ENCODE measurements around the gene LAMA5.

The LAMA5 gene

DNA sequence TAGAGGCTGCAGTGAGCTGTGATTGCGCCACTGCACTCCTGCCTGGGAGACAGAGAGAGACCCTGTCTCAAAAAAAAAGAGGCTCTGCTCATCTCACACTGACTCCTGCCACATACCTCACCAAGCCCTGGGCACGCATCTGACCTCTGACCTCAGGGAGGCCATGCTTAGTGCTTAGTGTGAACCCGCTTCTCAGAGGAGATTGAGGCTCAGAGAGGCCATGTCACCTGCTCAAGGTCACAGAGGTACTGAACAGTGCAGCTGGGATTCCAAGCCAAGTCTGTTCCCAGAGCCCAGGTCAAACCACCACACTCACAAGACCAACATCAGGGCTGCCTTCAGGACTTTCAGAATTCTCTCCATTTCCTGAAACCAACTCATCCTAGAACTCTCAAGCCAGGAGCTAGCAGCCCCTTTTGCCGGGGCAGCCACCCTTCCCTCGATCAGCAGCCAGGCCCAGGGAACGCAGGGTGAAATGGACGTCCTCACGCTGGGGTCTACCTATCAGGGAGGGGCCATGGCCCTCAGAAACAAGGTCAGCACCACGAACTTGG lies 37.1 kb upstream of the LAMA5 start:
- in situ Hi-C loops (cut with HindIII; ENCODE audit: low sequenced_read_pairs): no loop called here

- in situ Hi-C loops (cut with HindIII; ENCODE audit: low sequenced_read_pairs): no loop called here
Observed at GRCh38 chr20:62403331-62403730, 36.2 kb upstream of the LAMA5 start.

DNA sequence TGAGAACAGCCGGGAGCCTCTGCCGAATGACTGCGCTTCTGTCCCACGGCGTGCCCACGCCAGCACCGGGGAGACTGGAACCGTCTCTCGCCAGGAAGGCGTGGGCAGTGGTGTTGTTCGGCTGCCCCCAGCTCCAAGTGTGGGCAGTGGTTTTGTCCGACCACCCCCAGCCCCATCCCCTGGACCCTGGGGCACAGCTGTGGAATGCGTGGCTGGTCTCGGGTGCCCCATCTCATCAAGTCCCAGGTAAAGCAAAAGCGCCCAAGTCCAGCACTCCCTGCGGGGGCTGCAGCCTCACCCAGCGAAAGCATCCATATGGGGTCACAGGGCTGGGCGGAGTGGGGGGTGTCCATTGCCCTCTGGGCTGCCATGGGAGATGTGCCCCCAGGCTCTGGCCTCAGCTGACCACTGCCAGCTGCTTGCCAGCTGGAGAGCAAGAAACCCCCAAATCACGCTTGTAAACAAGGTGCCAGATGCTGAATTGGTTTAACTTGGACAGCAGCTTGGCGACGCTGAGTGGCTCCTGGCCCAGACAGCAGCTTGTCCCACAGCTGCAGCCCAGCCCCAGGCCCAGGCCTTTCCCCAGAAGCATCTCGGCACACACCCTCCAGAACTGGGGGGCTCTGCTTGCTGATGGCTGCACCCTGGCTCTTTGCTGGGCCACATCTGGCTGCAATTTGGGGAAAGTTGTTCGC lies 35.5 kb upstream of the LAMA5 start:
- in situ Hi-C loops (cut with HindIII; ENCODE audit: low sequenced_read_pairs): no loop called here

GRCh38 chr20:62401331-62401779 lies 34.2 kb upstream of the LAMA5 start:
- in situ Hi-C loops (cut with HindIII; ENCODE audit: low sequenced_read_pairs): no loop called here

- in situ Hi-C loops (cut with HindIII; ENCODE audit: low sequenced_read_pairs): no loop called here
Observed at GRCh38 chr20:62400541-62400940, 33.4 kb upstream of the LAMA5 start.

DNA sequence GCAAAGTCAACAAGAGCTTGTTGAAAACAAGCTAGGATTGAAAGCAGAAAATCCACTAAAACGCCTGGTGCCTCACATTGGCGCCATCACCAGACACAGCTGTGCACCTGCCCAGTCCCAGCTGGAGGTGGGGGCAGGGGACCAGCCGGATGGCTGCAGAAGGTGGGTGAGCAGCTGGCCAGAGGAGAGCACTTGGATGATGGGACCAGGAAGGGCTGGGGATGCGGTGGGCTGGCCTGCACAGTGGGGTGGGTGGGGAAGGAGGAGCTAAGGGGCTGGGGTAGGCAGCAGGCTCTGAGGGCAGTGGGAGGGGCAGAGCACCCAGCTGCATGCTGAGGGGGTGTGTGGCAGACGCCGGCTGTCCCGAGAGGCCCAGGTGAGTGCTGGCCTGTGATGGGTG lies 32.9 kb upstream of the LAMA5 start:
- in situ Hi-C loops (cut with HindIII; ENCODE audit: low sequenced_read_pairs): no loop called here

GRCh38 chr20:62398120-62398821 lies 31.2 kb upstream of the LAMA5 start:
- in situ Hi-C loops (cut with HindIII; ENCODE audit: low sequenced_read_pairs): no loop called here

DNA sequence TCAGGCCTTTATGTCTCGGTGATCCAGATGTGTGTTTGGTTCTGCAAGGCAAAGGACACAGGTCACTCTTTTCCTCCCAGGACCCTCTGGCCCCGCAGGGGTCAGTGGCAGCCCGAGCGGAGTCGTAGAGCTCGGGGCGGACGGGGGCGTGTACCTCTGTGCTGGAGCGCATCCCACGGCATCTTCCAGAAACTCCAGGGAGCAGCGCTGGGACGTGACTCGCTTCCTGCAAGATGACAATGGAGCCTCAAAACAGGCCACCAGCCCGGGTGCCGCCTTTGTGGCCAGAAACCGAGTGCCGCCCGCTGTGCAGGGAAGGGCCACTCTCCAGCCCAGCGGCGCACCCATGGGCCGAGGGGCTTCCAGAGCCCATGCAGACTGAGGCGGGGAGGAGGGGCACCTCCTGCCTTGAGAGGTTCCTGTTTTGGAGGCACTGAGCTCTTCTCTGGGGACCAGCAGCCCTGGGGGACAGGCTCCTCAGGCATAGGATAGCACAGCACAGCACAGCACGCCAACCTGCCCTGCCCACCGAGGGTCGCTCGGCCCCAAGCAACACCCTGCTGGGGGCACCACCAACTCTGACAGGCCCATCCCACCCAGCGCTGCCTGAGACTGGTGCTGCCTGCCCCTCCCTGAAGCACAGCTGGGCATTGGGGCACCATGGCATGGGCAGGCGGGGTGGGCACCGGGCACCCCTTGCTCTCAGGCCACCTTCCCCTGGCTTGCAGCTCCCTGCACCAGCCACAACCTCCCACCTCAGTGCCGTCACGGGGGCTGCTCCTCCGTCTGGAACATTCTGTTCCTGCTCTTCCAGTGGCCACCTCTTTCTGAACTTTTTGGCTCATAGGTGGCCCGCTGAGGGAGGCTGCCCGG lies 29.5 kb upstream of the LAMA5 start:
- in situ Hi-C loops (cut with HindIII; ENCODE audit: low sequenced_read_pairs): no loop called here

DNA sequence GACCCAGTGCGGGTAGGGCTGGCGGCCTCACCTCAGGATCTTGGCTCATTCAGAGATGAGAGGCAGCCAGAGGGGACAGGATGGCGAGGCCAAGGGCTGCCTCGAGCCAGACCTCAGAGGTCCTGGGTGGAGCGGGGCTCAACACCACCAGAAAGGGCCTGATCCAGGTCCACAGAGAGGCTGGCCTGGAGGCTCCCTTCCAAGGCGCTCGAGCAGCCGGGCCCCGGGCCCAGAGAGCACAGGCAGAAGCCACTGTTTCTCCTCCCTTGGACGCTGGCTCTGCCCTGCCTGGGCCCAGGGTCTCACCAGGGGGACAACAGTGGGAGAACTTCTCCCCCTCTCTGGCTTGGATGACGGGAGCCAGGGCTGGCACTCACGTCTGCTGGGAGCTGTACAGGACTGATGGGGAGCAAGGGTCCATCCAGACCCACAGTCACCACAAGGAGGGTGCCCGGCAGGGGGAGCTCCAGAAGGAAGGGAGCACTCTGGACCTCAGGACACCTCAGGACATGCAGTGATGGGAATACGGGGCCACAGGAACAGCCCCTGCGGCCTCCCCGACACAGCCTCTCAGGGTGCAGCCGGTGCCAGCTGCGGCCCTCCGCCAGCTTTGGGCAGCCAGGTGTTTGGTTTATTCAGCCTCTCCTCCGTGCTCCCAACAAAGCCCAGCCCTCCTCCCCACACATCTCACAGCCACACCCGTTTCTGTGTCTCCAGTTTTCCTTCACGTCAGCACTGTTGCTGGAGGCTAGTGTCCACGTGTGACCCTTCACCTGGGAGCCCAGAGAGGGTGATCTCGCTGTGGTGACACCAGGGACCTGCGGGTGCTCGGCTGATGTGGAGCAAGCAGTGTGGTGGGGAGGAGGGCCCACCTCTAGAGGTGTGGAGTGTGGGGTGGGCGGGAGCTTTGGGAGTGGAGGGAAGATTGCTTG lies 28.5 kb upstream of the LAMA5 start:
- in situ Hi-C loops (cut with HindIII; ENCODE audit: low sequenced_read_pairs): no loop called here

GRCh38 chr20:62394248-62395245 lies 27.4 kb upstream of the LAMA5 start:
- in situ Hi-C loops (cut with HindIII; ENCODE audit: low sequenced_read_pairs): no loop called here

- in situ Hi-C loops (cut with HindIII; ENCODE audit: low sequenced_read_pairs): no loop called here
Observed at GRCh38 chr20:62393830-62394229, 26.7 kb upstream of the LAMA5 start.

DNA sequence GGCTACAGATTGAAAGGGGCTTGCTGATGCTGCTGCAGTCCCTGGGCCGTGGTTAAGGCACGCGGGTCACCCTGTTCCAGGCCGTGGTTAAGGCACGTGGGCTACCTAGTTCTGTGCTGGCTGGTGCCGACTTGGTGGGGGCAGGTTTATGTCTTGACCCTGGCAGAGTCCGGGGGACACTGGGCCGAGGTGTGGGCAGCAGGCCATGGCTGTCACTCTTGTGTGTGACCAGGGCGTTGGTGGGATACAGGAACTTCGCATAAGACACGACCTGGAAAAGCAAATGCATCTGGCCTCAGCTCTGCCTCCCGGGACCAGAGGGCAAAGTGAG lies 26.2 kb upstream of the LAMA5 start:
- in situ Hi-C loops (cut with HindIII; ENCODE audit: low sequenced_read_pairs): no loop called here

GRCh38 chr20:62392621-62393334 lies 25.7 kb upstream of the LAMA5 start:
- in situ Hi-C loops (cut with HindIII; ENCODE audit: low sequenced_read_pairs): no loop called here

- in situ Hi-C loops (cut with HindIII; ENCODE audit: low sequenced_read_pairs): no loop called here
Observed at GRCh38 chr20:62392077-62392418, 24.9 kb upstream of the LAMA5 start.

DNA sequence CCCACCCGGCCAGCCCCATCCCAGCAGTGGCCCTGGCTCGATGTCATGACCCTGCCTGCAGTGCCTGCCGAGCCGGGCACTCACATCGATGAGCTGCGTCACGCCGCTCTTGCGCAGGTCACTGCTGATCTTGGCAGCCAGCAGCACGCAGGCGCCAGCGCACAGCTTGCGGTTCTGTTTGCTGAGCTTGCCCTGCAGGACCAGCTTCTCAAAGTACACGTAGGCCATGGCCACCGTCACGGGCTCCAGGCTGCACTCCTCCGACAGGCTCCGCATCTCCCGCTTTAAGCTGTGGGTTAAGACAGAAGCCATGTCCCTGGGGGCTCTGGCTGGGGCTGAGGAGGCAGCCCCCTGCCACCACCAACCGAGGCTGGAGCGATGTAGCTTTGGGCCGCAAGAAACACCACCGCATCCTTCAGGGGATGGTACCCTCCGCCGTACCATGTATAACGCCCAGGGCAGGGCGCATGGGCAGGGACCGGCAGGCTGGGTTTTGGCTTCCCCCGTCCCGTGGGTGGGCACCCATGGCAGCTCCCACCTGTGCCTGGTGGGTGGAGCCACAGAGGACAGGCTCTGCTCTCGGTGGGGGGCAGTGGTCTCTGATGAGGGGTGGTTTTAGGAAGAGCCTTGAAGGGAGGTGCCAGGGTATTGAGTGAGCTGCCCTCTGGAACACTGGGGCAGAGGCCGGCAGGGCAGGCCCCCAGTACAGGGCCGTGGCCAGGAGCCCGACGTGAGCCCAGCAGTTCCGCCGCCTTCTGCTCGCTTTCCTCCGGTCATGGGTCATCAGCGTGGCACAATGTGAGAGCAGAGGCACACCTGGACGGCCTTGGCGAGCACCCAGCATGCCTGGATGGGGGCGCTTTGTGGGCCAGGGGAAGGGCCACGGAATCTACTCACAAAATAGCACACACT lies 24.3 kb upstream of the LAMA5 start:
- in situ Hi-C loops (cut with HindIII; ENCODE audit: low sequenced_read_pairs): no loop called here

GRCh38 chr20:62390317-62391164 lies 23.4 kb upstream of the LAMA5 start:
- in situ Hi-C loops (cut with HindIII; ENCODE audit: low sequenced_read_pairs): no loop called here
